Glutamatergic neuron (in vitro differentiated cells): ENCODE measurements around the gene PPP2R2C. TPM values are rescaled to one million over a fixed set of nuclear protein-coding genes. Genes with fewer than 3 reads are reported as not detected.
A peak's percentile ranks its signal among the peaks of the same experiment; 100 is the strongest.

Experiments
- DNase-seq: peaks from one replicate; pipeline ENCODE4 v3.0.0; 2022
- H3K27ac Mint-ChIP-seq: one replicate; pipeline ENCODE4 v1.8.0; 2020; ENCODE audit warnings: mild to moderate bottlenecking, mixed read lengths, inconsistent platforms; ENCODE audit not compliant: unreplicated experiment
- H3K27me3 Mint-ChIP-seq: one replicate; pipeline ENCODE4 v1.8.0; 2020; ENCODE audit warnings: mild to moderate bottlenecking, moderate library complexity, mixed read lengths, inconsistent platforms; ENCODE audit not compliant: unreplicated experiment
- H3K36me3 Mint-ChIP-seq: one replicate; pipeline ENCODE4 v1.8.0; 2020; ENCODE audit warnings: mild to moderate bottlenecking, mixed read lengths, inconsistent platforms; ENCODE audit not compliant: unreplicated experiment
- H3K4me1 Mint-ChIP-seq: one replicate; pipeline ENCODE4 v1.8.0; 2020; ENCODE audit warnings: mild to moderate bottlenecking, low read depth, mixed read lengths, inconsistent platforms; ENCODE audit not compliant: unreplicated experiment
- H3K4me3 Mint-ChIP-seq: one replicate; pipeline ENCODE4 v1.8.0; 2020; ENCODE audit warnings: mild to moderate bottlenecking, mixed read lengths, inconsistent platforms; ENCODE audit not compliant: unreplicated experiment
- H3K9me3 Mint-ChIP-seq: one replicate; pipeline ENCODE4 v1.8.0; 2020; ENCODE audit warnings: mild to moderate bottlenecking, moderate library complexity, mixed read lengths, inconsistent platforms; ENCODE audit not compliant: unreplicated experiment
- total RNA-seq: library from RNA; stranded (reverse); fragmentation: NEBNext Ultra II Directional; extraction: Animal tissue kit (Norgen Biotek cat#: 25700); gene quantifications from one replicate; pipeline ENCODE4 v1.2.1, GENCODE V29; 2021; ENCODE audit not compliant: unreplicated experiment
- TF ChIP-seq, protein P1 (sequence below): fragments of 200-600 bp; sonication (generic); IDR thresholded peaks from one replicate; pipeline ENCODE4 v1.5.0; 2021; ENCODE audit not compliant: partially characterized antibody, unreplicated experiment

The PPP2R2C gene
- total RNA-seq, 1 donor from 2014 or later, result 9.4 TPM

GRCh38 chr4:6364146-6364545 lies 108.3 kb downstream of the PPP2R2C start:
- no peak for DNase-seq
- TF ChIP-seq, protein P1, sequence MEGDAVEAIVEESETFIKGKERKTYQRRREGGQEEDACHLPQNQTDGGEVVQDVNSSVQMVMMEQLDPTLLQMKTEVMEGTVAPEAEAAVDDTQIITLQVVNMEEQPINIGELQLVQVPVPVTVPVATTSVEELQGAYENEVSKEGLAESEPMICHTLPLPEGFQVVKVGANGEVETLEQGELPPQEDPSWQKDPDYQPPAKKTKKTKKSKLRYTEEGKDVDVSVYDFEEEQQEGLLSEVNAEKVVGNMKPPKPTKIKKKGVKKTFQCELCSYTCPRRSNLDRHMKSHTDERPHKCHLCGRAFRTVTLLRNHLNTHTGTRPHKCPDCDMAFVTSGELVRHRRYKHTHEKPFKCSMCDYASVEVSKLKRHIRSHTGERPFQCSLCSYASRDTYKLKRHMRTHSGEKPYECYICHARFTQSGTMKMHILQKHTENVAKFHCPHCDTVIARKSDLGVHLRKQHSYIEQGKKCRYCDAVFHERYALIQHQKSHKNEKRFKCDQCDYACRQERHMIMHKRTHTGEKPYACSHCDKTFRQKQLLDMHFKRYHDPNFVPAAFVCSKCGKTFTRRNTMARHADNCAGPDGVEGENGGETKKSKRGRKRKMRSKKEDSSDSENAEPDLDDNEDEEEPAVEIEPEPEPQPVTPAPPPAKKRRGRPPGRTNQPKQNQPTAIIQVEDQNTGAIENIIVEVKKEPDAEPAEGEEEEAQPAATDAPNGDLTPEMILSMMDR, result no peak
- Mint-ChIP-seq H3K27ac (no peak overlapping the region), H3K27me3 (peaks cover 4% of the 10 kb centered on the region), H3K36me3 (no peaks in the 10 kb centered on the region), H3K4me3 (no peak overlapping the region), H3K9me3 (peaks cover 4% of the 10 kb centered on the region), H3K4me1 (peaks cover 25% of the 10 kb centered on the region)

GRCh38 chr4:6362896-6363295 lies 109.5 kb downstream of the PPP2R2C start:
- H3K27me3 Mint-ChIP-seq, result peaks cover 6% of the 10 kb centered on the region
- H3K27ac Mint-ChIP-seq, result no peak overlapping the region
- DNase-seq, result no peak
- H3K4me3 Mint-ChIP-seq, result no peak overlapping the region
- peaks cover 22% of the 10 kb centered on the region for H3K4me1 Mint-ChIP-seq
- H3K9me3 Mint-ChIP-seq, result peaks cover 4% of the 10 kb centered on the region
- H3K36me3 Mint-ChIP-seq, result no peaks in the 10 kb centered on the region
- TF ChIP-seq, protein P1, result no peak

DNA sequence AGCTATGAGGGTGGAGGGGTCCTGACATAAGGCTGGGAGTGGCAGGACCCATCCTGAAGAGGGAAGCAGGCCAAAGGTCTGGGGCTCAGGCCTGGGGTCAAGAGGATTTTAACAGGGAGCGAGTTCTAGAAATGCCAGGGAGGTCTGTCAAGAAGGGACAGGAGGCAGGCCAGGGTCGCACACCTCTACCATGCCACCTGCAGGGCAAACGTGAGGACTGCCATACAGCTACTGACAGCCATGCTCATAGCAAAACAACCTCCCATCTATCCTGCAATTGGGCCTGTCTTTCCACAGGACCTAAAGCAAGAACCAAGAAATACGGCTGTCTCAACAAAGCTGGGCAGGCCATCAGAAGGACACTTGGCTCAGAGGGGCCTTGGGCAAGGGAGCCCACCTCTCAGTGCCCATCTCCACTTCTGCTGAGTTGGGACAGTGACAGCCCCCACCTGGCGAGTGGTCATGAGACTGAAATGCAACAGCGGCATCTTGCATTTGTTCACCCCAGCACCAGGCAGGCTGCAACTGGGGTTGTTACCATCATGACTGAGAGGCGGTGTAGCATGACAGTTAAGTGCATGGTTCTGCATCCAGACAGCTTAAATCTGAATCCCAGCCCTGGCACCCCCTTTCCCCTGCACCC lies 110.0 kb downstream of the PPP2R2C start:
- no peak for DNase-seq

GRCh38 chr4:6361076-6361784 lies 111.2 kb downstream of the PPP2R2C start:
- peaks cover 2% of the 10 kb centered on the region for H3K27me3 Mint-ChIP-seq
- no peaks in the 10 kb centered on the region for H3K36me3 Mint-ChIP-seq
- H3K4me3 Mint-ChIP-seq, result no peak overlapping the region
- peaks cover 13% of the 10 kb centered on the region for H3K4me1 Mint-ChIP-seq
- H3K9me3 Mint-ChIP-seq, result peaks cover 4% of the 10 kb centered on the region
- DNase-seq, result no peak
- TF ChIP-seq, protein P1, result no peak
- peak overlapping the region; percentile 22 for H3K27ac Mint-ChIP-seq

More for the DNA sequence above, 110.0 kb downstream of the PPP2R2C start:
- Mint-ChIP-seq H3K27me3 (peaks cover 2% of the 10 kb centered on the region), H3K36me3 (no peaks in the 10 kb centered on the region), H3K4me1 (peaks cover 16% of the 10 kb centered on the region), H3K27ac (no peak overlapping the region), H3K9me3 (peaks cover 4% of the 10 kb centered on the region), H3K4me3 (no peak overlapping the region)
- TF ChIP-seq, protein P1, result no peak

DNA sequence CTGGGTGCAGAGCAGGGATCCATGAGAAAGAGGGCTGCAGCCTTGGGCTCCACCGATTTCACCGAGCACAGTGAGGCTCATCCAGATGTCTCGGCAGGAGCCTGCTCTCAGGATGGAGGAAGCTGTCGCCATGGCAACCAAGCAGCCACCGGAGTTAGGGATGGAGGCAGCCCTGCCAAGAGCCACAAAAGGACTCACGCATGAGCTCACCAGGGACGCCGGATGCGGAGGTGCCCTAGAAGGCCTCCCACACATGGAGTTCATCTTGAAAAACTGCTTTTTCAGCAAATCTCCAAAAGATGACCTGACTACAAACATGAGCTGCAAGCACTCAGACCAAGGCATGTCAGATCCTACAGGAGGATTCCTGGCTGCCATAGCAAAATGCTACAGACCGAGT lies 112.0 kb downstream of the PPP2R2C start:
- TF ChIP-seq, protein P1, result no peak
- peak; percentile 83 for DNase-seq
- no peak overlapping the region for H3K4me3 Mint-ChIP-seq

More for the DNA sequence above, 112.0 kb downstream of the PPP2R2C start:
- Mint-ChIP-seq H3K4me1 (peaks cover 7% of the 10 kb centered on the region), H3K27ac (no peak overlapping the region), H3K27me3 (peaks cover 2% of the 10 kb centered on the region), H3K9me3 (peaks cover 6% of the 10 kb centered on the region), H3K36me3 (no peaks in the 10 kb centered on the region)
